ENCODE measurements around the gene CCDC38.
A peak's percentile ranks its signal among the peaks of the same experiment; 100 is the strongest.
"Not testable (repeated sequence)": the region's sequence is repeated elsewhere in the genome, so short reads cannot be mapped to it uniquely, and the experiment has no call there.

CCDC38 gene

DNA sequence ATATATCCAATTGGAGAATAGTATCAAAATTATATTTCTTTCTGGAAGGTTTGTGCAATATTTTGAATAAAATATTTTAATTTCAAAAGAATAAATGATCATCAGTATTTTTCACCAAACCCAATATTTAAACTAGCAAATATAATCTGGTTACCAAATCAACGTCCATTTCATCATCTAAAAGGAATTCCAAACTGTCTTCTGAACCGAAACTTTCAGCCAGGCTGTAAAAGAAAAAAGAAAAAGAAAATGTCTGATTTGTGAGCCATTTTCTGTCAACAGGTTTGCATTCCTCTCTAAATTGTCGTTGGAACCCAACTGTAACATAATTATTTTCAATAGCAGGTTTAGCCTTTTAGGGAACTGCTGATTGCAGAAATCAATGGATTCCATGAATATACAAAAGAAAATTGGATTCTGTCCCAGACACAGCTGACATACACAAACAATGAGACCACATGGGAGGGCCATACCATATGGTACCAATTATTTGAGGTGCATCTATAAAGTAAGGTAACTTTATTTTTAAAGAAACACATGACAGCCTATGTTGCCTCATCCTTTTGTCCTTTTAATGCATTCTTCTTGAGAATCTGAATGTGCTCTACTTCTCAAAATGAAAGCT lies 61.0 kb downstream of the CCDC38 start:
- no peak for DNase-seq

DNA sequence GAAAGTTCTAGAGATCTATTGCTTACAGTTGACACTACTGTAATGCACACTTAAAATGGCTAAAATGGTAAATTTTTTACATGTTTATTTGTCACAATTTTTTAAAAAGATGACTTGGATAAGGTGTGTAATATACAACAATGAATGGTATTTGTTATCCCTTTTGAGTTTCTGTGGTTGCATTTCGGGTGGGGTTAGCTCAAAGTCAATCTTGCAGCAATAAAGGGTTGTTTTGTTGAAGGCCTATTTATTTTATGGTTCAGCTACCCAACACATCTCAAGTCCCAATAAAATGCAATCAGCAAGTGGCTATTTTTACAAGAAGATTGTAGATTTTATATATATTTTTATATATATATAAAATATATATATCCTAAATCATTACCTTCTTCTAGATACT lies 61.5 kb downstream of the CCDC38 start:
- no peak for DNase-seq

DNA sequence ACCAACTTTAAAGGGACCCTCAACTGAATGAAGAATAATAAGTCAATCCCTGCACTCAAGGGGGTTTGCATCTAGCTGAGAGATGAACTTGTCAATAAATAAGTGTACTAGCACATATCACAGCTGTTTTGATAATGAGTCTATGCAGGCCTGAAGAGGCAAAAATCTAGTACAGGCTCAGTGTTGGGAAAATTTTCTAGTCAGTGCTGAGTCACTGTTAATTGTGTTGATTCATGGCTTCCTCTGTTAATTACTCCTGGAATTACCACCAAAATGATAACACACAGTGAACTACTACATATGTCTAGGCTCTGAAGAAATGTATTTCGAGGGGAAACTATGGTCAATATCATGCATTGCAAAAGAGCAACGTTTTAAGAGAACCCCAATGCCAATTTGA lies 64.8 kb downstream of the CCDC38 start:
- no peak for DNase-seq

DNA sequence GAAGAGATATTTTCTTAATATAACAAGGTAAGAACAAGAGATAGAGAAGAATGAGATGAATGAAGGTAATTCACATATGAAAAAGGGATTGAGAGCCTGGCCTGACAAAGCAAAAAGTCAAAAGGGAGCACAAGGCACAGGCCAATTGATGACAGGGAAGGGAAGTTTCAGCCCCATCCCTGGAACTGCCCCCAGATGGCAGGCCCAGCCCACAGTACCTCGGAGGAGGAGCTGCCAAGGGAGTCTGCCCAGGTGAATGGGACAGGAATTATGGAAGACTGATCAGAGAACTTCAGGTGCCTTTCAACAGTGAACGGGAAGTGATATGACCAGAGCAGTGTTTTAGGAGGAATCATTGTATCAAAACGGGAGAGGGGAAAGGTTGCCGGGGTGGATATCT lies 68.0 kb downstream of the CCDC38 start:
- no peak for DNase-seq

DNA sequence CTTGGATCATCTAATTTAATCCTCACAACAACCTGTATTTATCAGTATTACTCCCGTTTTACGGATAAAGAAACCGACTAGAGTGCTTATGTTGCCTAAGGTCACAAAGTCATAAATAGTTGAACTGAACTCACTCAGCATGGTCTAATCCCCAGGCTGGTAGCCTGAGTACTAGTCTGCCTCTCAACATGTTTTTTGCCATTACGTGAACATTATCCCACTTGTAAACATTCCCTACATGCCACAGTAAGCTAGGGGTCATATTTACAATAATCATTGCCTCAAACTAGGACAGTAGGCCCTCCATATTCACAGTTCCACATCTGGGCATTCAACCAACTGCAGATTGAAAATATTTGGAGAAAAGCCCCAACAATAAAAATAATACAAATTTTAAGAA lies 71.5 kb downstream of the CCDC38 start:
- no peak for DNase-seq

DNA sequence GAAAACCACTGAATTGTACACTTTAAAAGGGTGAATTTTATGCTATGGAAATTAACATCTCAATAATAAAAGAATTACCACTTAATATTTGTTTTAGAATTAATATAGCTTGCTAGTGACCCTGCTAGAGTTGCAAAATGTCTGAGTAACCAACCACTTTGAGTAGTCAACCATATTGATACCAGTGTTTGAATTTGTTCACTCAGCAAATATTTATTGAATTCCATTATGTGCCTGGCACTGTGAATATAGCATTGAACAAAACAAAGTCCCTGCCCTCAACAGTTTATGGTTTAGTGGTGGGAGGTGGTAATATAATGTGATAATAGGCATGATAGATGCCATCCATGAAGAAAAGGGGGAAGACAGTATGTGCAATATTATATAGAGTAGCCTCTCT lies 79.1 kb downstream of the CCDC38 start:
- DNase-seq: no peak

DNA sequence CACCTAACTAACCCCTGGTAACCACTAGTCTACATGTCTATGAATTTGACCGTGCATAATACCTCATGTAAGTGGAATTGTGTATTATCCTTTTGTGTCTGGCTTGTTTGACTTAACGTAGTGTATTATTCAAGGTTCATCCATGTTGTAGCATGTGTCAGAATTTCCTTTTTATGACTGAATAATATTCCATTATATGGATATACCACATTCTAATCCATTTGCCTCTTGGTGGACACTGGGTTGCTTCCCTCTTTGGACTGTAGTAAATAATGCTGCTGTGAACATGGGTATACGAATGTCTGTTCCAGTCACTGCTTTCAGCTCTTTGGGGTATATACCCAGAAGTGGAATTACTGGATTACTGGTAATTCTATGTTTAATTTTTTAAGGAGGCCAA lies 80.4 kb downstream of the CCDC38 start:
- no peak for DNase-seq

DNA sequence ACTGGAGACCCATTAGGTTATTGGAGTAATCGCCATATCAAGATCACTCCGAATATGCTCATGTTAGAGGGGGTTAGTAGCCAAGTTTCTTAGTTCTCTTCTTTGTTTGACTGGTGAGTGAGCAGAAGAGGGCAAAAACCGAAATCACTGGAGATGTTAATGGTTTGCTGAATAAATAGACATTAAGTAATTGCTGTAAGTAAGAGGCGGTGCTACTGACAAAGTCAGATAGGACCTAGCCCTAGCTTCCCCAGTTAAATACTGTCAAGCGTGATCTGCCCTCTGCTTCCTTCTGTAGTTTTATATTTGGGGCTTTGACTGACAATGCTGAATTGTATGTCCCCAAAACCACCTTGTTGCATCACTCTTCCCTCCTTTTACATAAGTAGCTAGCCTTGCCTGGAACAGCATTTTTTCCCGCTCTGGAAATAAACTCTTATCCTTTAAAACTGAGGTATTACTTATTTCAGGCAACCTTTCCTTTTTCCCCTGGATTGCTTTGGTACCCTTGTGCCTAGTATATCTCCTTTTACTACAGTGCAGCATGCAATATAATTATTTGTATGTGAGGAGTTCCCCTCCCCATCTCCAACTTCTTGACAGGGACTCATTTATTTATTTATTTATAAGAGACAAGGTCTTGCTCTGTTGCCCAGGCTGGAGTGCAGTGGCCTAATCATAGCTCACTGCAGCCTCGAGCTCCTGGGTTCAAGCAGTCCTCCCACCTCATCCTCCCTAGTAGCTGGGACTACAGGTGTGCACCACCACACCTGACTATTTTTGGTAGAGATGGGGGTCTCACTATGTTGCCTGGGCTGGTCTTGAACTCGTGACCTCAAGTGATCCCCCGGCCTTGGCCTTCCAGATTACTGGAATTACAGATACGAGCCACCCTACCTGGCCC lies 82.2 kb downstream of the CCDC38 start:
- DNase-seq: no peak

DNA sequence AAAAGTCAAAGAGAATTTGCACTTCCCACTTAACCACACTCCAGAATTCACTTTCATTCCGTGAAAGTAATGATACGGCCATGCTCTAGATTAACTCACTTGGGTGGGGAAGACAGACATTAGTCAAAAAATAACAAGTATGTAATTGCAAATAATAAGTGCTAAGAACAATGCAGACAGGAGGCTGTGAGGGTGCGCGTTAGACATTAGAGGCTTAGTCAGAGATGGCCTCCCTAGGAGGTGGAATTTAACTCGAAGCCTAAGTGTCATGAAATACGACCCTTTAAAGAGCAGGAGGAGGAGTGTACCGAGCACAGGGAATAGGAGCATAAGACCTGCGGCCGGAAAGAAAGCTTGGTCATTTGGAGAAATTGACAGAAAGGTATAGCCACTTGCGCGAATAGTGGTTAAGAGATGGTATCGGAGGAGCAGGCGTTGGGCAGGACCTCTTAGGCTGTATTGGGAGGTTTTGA lies 83.0 kb downstream of the CCDC38 start:
- no peak for DNase-seq

DNA sequence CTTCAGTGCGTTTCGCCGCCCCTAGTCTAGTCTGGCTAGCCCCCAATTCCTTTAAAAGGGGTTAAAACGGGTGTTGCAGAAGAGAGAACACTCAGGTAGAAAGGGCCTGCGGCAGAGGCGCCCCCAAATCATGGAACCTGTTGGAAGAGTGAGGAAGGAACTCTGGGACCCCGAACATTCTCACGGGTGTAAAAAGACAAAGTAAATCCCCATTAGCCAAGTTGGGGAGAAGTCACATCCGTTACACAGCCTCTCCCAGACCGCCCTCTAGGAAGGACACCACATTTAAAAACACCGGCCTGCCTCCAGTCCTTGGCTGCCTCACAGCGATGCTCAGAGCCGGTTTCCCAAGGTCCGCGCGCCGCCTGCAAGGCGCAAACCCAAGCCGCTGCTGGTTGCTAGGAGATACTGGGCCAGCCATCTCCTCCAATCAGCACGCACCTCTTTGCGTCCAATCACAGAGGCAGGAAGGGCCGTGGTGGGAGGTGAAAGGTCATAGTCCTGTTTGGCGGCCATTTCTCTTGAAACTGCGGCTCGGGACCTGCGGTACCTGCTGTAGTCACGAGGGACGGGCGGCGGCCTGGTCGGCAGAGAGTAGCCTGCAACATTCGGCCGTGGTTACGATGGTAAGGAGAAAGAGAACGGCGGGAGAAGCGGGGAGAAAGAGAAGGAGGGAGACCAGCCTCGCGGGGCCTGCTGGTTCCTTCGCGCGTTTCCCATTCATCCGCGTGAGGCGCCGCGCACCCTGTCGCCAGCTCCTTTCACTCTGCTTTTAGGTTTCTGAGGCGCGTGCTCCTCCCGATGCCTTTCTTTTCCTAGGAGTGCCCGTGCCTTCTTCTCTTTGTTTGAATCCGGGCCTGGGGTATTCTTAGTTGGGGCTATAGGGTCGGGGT lies 83.7 kb downstream of the CCDC38 start, which contains the start of gene SNRPF:
SNRPF (plus strand) TSS at position 502 of the 893 bp plus-strand sequence; CDS start at position 624, 122 bp downstream.
- DNase-seq: peak; percentile 85 to 90

DNA sequence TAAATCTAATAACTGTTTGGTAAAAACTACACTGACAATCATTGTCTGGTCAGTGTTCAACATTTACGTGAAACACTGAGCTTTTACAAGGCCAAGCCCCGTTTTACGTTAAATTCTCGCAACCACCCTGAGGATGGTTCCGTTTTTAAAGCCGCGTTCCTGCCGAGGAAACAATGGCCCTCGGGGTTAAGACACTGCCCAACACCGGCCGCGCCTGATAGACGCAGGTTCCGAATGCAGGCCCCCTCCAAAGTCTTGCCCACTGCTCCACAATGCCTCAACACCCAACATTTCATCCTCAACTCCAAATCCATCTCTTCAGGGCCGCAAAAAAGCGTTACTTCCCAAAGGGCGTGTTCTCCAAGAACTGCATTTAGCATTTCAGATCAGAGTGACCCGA lies 84.6 kb downstream of the CCDC38 start:
- no peak for DNase-seq

DNA sequence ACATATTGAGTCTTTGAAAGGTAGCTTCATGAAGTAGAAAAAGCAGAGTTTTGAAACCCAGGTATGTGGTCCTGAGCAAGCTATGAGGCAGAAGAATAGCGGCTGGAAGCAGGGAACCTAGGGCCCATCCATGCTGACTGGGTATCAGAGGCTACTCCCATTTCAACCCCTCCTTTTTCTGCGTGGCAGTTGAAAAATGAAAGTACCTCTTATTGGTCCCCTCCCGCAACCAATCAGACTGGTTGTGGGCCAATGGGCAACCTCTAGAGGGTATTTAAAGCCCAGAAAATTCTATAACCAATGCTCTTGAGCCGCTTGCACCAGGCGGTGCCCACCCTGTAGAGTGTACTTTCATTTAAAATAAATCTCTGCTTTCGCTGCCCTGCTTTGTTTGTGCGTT lies 85.3 kb downstream of the CCDC38 start:
- DNase-seq: no peak

DNA sequence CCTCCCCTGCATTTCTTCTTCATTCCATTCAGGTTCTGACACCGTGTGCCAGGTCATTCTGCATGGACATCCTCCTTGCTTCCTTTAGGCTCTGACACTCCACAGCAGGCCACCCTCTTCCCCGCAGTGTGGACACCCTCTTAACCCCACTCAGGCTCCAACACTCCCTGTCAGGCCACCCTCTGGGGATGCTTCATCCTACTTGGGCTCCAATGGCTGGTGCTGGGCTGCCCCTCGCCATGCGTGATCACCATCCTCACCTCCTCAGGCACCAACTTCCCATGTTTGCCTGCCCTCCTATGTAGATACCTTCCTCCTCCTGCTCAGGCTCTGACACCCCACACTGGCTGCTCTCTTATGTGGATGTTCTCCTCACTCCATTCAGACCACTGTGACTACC lies 90.3 kb downstream of the CCDC38 start:
- DNase-seq: no peak

DNA sequence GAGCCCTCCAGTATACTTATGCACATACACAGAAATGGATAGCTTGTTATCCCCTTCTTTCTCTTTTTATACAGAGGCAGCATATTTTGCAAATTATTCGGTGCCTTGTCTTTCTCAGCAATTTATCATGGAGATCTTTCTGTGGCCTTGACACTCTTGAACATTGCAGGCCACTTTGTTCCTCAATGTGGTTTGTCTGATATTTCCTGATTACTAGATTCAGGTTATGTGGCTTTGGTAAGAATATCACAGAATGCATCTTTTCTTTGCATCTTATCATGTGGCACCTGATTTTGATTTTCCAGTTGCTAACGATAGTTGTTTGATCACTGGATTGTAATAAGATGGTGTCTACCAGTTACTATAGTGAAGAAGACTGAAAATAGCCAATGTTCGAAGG lies 90.8 kb downstream of the CCDC38 start:
- DNase-seq: no peak

DNA sequence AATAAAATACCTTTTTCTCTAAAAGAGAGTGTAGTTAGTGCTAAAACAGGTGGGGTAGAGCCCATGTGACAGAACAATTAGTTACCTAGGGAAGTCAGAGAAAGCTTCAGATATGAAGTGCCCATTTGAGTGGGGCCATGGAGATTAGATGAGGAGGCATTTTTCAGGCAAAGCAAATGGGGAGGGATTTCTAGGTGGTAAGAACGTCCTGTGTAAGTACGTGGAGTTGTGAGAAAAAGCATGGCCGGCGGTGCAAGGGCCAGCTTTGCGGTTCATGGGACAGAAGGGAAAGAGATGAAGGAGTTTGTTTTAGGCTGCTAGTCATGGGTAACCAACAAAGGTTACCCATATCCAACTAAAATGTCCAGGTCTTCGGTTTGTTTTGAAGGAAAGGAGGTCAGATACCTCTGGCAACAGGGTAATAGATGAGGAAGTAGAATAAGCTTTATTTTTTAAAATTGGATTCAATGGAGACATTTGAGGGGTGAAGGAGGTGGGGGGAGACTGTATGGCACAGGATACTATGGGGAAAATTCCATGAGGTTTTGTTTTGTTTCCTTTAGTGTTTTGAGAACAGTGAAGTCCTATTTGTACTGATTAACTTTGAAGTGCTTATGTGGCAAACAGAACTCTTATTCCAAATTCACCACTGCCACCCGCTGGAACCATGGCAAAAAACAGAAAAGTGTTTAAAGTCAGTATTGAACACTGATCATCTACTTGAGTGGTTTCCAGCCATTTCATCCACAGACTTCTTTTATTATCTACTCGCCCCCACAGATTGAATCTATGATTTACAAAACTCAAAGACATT lies 93.6 kb downstream of the CCDC38 start:
- DNase-seq: no peak

DNA sequence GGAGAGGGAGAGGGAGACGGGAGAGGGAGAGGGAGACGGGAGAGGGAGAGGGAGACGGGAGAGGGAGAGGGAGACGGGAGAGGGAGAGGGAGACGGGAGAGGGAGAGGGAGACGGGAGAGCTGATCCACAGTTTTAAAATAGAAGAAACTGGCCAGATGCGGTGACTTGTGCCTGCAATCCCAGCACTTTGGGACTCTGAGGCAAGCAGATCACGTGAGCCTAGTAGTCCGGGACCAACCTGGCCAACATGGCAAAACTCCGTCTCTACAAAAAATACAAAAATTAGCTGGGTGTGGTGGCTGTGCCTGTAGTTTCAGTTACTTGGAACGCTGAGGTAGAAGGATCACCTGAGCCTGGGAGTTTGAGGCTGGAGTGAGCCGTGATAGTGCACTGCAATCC lies 100.0 kb downstream of the CCDC38 start:
- DNase-seq: not testable (repeated sequence)

DNA sequence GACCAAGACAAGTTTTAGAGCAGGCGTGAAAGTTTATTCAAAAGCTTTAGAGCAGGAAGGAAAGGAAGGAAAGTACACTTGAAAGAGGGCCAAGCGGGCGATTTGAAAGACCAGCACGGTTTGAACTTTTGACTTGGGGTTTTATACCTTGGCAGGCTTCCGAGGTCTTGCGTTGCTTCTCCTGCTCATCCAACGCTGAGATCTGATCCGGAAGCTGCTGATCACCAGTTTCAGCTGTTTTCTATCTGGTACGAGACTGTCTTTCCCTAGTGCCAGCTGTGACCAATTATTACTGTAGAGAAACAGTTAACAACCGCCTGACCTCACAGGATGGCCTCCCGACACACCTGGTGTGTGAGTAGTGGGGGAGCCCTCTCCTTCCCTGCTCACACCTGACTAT lies 104.3 kb downstream of the CCDC38 start:
- no peak for DNase-seq

DNA sequence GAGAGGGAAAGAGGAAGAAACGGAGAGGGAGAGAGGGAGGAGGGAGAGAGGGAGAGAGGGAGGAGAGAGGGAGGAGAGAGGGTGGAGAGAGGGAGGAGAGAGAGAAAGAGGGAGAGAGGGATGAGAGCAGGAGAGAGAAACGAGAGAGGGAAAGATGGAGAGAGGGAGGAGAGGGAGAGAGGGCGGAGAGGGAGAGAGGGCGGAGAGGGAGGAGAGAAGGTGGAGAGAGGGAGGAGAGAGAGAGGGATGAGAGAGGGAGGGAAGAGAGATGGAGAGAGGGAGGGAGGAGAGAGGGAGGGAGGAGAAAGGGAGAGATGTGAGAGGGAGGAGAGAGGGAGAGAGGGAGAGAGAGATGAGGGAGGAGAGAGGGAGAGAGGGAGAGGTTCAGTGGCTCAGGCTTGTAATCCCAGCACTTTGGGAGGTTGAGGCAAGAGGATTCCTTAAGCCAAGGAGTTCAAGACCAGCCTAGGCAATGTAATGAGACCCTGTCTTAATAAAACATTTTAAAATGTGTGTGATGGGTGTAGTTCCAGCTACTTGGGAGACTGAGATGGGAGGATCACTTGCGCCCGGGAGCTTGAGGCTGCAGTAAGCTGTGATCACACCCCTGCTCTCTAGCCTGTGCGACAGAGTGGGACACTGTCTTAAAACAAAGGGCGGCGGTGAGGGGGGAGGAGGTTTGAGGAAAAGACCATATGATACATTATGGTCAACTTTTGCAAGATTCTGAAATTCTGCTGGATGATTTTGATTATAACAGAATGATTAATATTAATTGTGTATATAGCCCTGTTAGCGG lies 105.0 kb downstream of the CCDC38 start:
- no peak for DNase-seq

DNA sequence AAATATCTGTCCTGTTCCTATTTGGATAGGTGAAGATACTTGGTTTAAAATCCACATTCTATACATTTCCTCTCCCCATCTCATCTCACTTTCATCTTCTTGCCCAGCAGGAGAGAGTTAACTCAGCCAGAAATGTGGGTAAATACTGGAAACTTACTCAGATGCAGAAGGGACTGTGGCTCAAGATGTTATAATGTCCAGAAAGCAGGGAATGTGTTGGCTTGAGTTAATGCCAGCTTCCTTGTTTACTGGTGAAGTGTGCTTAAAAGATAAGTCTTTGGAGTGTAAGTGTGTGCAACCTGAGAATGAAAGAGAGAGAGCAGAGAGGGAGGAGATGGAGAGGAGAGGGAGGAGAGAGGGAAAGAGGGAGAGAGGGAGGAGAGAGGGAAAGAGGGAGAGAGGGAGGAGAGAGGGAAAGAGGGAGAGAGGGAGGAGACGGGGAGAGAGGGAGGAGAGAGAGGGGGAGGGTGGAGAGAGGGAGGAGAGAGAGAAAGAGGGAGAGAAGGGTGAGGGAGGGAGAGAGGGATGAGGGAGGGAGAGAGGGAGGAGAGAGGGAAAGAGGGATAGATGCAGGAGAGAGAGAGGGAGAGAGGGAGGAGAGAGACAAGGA lies 105.7 kb downstream of the CCDC38 start:
- no peak for DNase-seq

DNA sequence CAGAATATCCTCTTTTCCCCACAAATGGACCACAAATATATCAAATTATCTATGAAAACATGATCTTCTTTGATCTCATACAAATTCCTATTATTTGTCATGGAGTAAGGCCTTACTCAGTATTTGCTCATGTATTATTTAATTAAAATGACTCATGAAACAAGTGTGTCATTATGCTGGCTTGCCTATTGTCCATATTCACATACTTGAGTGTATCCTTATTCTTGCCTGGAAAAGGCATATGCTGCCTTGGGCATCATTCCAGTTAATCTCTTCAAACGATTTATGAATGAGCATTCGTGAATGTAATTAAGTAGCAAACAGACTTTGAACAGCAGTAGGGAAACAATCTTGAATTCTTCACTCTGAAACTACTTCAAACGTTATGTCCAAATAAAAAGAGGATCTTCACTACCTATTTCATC lies 106.2 kb downstream of the CCDC38 start:
- DNase-seq: no peak

DNA sequence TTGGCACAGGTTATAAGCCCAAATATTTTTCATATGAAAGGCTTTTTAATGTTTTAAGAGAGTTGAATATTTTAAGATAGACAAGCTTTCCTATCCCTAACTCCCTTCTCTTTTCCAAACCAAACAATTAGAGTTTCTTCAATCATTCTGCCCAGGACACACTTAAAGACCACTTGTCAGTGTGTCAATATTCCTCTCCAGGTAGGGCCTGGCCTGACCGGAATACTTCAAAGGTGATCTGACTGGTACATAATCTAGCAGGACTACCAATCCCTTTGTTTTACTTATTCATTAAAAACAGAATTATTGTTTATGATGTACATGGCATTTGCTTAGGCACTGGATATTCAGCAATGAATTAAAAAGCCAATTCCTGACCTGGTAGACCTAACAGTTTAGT lies 107.8 kb downstream of the CCDC38 start:
- no peak for DNase-seq
